A673 (cell line): ENCODE results near the gene RTN4RL2.

ENCODE experiments used
- CTCF ChIP-seq: fragments of 300-800, 200-600 bp; sonication (generic); conservative IDR thresholded peaks from 2 replicates; pipeline ENCODE4 v1.5.1; 2017; ENCODE audit warnings: low read depth, mild to moderate bottlenecking, antibody characterized with exemption, low read length, moderate library complexity, mixed read lengths
- EZH2 ChIP-seq: fragments of 200-600 bp; sonication (generic); IDR thresholded peaks from 2 replicates; pipeline ENCODE4 v1.6.1; 2017; ENCODE audit warnings: borderline replicate concordance, low read depth, mild to moderate bottlenecking, mixed read lengths, antibody characterized with exemption, low read length; ENCODE audit not compliant: poor library complexity, severe bottlenecking

GRCh38 chr11:57444362-57445121 is 15.8 kb upstream of the RTN4RL2 start:
- TF ChIP-seq EZH2: no peak
- TF ChIP-seq CTCF: no peak
